NCI-H460 (cell line): ENCODE data around the gene FBXO31. TPM values are rescaled to one million over a fixed set of nuclear protein-coding genes. Genes with fewer than 3 reads are reported as not detected.

Experiments used
- DNase-seq: peaks from one replicate; pipeline ENCODE4 v3.0.0-alpha.2; 2016; ENCODE audit warnings: low read depth; ENCODE audit errors: extremely low read depth
- total RNA-seq: library from RNA; depleted of rRNA; stranded (reverse); fragments of >200 nt; shearing (Covaris generic); gene quantifications from 2 replicates; pipeline ENCODE4 v1.2.3, GENCODE V29; 2014

FBXO31 gene
- total RNA-seq, 1 experiment from 2014 or later = 9.1 TPM

DNA sequence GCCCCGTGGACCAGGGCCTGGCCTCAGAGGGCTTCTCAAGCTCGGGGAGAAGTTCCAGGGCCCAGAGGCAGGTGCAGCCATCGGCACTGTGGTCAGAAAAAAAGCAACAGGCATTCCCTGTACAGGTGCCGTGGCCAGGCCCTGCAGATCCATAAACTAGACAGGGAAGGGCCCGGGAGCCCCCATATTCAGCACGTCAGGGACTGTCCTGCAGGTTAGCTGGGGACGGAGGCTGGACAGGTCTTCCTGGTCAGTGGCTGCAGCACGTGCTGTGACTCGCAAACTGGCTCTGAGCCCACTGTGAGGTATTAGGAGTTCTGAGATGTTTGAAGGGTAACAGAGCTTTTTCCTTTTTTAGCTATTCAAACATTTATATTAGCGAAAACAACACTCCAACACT lies 51.4 kb downstream of the FBXO31 start:
- DNase-seq = no peak

DNA sequence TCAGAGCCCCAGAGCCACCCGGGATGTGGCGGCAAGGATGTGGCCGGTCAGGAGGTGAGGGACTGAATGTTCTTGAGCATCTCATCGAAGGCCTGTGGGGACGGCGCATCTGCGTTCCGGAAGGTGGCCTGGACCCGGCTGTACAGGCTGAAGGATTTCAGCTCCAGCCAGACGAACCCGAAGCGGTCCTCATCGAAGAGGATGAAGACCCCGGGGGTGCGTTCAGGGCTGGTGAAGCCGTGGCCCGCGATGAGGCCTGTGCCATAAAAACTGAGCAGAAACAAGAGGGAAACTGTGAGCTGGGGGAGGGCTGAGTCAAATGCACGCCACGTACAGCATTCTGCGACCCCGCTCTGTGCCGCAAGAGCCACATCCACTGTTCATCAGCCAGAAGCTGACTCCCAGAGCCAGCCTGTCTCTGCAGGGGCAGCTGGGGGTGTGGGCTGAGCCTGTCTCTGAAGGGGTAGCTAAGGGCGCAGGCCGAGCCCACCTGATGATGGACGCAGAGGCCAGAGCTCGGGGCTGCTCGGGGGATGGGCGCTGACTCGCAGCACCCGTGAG lies 52.3 kb downstream of the FBXO31 start:
- no peak for DNase-seq

DNA sequence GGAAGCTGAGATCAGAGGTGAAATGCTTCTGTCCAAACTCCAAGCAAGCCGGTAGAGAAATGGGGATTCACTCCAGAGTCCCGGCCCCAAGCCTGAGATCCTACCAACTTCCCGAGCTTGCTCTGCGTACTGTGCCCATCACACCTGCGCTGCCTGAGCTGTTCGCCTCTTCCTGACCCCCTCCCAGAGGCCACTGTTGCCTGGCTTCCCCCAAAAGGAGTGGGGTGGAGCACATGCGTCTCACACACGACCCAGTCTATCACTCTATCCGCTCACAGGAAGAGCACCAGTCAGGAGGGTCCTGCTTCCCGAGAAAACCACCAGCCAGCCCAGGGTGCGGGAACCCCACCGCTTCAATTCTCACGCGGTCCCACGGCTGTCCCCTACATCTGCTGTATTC lies 52.9 kb downstream of the FBXO31 start:
- DNase-seq = no peak

DNA sequence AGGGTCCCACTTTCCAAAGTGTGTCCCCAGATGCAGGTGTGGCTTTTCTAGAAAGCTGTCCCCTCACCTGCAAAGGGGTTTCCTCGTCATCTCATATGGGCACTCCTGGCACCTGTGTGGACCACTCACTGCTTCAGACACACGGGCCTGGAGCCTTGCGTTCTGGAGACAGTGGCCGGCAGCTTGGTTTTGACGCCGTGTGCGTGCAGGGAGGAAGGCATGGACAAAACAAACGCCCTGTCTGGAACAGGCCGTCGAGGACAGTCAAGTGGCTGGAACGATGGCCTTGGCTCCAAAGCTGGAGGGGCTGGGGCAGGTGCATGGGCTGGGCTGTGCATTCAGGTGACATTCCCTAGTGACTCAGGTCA lies 53.3 kb downstream of the FBXO31 start:
- no peak for DNase-seq

DNA sequence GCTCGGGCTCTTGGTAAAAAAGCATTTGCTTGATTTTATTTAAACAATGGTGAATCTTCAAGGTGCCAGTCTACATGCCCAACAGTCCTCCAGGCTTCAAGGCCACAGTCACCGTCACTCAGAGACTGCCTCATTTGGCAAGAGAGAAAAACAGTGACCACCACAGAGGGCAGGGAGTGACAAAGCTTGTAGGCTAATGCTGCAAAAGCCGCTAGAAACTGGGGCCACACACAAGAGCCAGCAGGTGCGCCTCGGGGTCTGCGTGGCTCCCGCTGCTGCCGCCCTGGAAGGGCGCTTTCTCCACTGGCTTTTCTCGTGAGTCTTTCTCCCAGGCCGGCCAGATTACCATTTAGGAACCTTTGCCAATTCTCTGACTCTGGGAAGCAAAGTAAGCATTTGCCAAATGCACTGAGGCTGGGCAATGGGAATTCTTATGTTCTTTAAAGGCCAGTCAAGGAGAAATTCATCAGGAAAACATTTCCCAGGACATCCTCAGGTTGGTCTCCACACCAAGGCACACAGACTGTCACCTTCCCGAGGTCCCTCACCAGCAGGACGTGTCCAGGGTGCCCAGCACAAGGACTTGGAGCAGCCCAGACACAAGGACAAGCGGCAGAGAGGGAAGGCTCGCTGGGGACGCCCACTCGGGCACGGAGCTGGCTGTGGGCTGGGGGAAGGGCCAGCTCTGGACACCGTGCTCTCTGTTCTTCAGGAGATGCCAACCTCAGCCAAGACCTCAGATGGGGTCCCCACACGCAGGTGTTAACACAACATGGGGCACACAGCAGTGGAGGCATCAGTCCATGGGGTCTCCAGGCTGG lies 53.9 kb downstream of the FBXO31 start:
- DNase-seq = no peak

DNA sequence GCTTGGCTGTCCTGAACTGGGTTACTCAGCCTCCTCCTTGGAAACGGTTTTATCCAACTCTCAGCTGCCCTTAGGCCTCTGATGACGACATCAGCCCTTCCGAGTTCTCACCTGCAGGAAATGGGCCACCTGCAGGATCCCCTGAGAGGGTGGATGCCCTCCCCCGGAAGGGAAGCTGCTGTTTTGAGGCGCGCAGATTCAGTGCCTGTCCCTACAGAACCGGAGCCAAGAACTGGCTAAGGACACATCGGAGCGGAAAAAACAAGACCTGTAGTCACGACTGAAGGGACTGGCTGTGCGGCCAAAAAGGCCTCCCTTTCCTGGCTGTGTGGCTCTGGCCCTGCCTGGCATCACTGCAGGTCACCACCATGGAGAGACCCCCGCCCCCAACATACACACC lies 54.7 kb downstream of the FBXO31 start:
- DNase-seq = no peak

DNA sequence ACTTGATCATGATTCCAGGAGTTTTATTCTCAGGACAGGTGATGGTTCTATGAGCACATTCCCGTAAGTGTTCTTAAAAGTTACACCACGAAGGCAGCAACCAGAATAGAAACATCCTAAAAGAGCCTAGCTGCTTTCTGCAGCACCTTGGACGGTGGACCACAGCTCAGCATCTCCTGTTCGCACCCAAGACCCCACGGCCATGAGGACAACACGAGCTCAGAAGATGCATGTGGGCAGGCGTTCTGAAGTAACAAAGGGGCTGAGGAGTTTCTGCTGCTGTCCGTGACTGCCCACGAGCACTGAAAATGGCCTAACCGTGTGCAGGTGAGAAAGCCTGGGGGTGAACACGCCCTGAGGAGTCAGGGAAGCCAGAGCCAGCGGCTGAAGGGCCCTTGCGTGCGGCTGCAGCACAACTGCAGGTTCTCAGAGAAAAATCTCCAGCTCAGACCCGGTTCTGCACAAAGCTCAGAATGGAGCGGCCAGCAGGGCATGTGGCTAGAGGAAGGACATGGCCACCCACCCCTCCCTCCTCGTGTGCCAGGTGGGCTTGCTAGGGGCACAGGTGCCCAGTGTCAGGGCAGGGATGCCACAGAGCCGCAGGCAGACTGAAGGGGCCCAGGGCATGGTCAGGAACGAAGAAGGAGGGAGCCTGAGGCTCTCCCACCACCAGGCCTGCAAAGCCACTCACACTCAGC lies 55.6 kb downstream of the FBXO31 start:
- no peak for DNase-seq

DNA sequence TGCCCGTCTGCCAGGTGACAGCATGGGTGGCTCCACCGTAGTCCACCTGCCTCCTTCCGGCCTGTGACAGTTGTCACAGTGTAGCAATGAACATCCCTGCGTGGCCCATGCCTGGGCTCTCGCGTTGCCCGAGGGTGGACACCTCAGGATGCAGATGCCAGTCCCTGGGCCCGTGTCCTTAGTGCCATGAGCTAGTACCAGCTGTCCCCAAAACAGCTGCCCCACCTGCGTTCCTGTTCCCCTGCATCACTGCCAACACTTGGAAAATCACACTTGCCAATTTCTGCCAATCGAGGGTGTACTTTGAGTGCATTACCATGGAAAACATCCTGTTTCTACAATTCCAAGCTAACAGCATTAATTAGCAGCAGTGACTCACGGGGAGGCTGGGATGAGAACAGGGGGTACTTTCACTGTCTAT lies 57.4 kb downstream of the FBXO31 start:
- DNase-seq = no peak

DNA sequence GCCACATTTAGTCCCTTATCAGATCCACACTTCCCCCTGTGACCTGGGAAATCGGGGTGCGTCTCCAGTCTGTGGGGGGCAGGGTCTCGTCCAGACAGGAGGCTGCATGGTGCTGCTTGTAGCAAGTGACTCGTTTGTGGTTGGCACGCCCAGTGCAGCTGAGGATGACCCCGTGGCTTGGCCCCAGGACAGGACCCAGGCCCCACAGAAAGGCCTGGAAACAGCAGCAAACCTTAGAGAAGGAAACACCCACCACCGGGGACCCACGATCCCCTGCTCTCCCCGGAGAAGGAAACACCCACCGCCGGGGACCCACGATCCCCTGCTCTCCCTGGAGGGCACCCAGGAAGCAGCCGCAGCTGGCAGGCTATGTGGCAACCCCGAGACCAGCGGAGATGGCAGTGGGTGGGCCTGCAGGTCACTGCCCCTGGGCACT lies 58.1 kb downstream of the FBXO31 start:
- no peak for DNase-seq

DNA sequence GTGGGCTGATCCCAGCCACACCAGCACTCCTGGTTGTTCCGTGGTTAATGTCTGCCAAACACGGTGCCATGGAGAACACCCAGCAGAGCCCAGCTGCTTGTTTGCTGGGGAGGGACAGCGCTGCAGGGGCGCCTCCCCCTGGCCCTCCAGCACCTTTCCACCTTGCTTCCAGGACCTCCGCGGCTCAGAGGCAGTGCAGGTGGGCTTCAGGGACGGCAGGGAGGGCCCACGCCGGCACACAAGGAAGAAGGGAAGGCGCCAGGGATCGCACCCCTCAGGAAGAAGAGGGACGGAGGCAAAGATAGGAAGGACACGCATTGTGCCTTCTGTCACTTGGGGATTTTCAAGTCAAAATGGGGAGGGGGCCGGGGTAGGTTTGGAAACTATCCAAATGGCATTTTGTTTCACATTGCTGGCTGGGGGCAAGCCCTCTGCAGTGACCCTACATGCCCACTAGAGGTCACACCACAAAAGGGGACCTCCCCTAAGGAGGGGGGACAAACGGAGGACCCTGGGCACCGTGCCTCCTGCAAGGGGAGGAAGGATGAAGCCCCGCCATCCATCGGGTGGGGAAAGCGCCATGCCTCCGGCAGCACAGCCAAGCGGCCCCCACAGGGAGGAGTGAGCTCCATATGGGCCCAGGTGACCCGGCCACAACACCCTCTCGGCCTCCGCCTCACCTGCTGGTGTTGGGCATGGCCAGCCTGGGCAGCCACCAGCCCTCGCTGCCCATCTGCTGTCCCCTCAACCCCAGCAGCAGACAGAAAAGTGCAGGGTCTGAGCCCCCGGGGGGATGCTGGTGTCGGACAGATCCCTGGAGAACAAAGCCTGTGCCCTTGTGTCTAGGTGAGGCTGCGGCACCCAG lies 58.9 kb downstream of the FBXO31 start:
- peak; percentile 11 for DNase-seq

DNA sequence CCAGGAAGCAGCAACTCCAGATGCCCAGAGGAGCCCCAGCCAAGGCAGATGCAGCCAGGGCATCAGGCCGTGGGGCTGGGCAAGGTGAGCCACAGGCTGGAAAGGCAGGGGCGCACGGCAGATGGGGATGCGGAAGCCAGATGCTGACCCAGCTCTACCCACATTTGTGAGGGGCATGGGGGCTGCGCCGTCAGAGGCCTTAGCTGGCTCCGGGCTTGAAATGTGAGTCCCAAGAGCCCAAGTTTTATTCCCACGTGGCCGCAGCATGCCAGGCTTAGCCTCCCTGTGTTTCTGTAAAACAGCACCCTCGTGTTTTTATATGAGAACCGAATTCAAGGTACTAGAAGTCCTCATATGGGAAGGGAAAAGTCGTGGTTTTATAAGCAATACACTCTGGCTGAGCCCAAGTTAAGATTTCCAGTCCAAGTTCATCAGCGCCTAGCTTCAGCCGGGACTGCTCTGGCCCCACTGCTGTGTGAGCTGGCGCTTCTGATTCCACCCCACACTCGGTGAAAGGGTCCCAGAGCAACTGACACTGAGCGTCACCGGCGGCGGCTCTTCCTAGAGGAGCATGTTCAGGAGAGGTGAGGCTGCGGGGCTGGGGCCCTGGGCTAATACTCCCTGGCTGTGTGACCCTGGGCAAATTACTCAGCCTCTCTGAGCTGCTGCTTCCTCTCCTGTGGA lies 59.7 kb downstream of the FBXO31 start:
- no peak for DNase-seq

DNA sequence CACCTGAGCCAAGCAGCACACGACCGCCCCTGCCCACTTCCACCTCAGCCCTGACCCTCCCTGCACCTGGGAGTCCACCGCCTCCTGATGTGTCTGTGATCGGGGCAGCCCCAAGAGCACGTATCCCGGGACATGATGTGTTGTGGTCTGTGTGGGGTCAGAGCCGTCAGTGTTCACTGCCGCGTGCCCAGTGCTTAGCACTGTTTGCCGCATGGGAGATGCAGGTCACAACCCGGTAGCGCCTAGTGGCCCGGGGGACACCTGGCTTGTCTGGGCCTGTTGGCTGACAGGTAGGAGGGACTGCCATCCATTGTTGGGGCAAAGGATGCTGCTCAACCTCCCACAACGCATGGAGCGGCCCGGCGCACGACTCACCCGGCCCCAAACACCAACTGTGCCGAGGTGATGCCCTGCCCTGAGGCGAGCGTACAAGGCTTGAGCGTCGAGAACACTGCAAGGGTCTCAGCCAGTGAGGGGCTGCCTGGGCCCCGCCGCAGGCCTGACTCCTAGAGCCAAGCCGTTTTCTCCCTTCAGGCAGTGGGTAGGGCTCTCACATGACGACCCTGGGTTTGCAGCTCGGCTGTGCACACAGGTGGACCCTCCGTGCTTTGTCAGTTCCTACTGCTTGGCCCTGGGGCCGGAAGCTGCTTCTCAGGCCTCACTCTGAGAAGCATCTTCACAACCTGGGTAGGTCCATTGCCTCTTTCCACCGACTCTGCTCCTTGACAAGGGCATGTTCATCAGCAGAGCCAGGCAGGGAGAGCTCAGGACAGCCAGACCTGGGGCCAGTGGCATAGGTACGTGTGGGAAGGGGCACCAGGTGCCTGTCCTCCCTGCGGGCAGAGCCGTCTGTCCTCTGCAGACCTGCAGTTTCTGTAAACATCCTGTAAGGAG lies 60.5 kb downstream of the FBXO31 start:
- DNase-seq = no peak

DNA sequence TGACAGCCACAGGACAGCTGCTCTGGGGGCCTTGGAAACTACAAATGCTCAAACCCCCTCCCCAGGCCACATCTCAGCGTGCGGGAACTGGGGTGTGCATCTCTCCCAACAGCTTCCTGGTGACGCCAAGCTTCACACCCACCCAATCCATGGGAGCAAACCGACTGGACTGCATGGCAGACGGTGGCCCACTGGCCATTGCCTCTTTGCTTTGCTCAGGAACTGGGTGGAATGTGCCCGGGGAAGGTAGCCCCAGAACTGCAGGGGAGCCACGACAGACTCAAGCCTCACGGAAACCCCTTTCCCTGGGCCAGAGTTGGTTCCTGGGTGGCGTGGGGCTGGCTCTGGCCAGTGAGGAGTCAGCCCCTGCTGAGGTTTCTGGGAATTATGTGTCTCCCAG lies 61.2 kb downstream of the FBXO31 start:
- DNase-seq = no peak

DNA sequence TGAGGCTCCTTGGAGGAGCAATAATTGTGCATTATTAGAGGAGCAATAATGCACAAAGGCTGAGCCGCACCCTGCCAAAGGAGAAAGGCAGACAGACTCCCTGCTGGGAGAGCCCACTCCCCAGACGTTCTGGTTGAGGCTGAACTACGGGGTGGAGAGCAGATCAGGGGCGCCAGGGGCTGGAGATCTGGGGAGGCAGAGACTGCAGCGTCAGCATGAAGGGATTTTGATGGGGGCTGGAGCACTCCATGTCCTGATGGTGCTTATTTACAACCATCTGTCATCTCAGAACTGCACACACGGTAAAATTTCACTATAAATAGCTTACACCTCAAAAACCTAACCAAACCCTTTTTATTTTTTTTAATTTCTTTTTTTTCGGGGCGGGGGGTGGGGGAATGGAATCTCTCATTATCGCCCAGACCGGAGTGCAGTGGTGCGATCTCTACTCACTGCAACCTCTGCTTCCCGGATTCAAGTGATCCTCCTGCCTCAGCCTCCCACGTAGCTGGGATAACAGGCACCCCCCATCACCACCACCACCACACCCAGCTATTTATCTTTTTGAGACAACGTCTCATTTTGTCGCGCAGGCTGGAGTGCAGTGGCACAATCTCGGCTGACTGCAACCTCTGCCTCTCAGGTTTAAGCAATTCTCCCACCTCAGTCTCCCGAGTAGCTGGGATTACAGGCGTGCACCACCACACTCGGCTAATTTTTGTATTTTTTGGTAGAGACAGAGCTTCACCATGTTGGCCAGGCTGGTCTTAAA lies 62.1 kb downstream of the FBXO31 start:
- DNase-seq = no peak

DNA sequence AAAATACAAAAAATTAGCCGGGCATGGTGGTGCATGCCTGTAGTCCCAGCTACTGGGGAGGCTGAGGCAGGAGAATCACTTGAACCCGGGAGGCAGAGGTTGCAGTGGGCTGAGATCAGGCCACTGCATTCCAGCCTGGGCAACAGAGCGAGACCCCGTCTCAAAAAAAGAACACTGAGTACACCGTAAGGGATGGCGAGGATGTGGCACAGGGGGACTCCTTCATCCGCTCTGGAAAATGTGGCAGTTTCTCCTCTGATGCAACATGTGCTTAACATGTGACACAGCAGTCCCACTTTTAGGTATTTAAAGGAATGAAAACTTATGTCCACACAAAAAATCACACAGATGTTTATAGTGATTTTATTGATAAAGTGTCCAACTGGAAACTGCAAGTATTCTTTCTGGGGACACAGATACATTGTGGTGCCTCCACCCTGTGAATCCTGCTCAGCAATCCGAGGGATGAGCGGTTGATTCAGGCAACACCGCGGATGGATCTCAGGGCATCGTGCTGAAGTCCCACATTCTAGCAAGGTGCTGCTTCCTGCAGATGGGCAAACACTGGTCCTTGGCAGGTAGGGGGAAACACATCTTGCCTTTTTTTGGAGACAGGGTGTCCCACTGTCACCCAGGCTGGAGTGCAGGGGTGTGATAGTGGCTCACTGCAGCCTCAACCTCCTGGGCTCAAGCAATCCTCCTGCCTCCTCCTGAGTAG lies 62.9 kb downstream of the FBXO31 start:
- no peak for DNase-seq

DNA sequence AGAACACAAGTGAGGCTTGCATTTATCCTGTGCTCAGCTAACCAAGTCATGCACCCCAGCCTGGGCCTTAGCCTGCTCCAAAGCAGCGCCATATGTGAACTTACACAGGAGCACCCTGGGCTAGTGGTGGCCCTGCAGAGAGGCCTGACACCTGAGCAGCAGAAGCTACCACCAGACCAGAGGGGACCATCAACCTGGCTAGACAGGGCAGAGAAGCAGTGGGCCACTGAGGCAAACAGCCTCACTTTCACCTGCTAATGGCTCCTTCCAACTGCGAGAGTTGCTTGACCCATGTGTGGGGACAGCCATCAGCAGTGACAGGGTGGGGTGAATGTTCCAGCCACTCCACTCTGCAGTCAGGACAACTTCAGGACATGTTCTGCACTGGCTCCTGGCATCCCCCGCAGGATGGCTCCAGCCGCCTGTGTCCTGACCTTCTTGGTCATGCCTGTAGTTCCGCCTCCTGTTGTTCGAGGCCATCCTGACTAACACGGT lies 63.5 kb downstream of the FBXO31 start:
- no peak for DNase-seq

DNA sequence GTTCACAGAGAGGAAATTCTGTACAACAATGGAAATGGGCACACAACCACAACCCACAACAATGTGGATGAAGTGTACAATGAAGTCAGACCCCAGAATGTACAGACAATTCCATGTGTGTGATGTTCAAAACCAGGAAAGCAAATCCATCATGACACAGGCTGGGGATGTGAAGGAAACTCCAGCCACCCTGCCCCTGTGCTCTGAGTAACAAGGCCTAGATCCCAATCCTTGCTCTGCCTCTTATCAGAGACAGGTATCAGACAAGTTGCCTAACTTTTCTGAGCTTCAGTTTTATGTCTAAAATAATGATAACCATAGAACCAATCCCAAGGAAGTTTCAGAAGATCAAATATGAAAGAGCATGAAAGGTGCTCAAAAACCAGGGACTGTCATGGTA lies 64.6 kb downstream of the FBXO31 start:
- DNase-seq = no peak
